HG02571 (cell line): ENCODE data around the gene CDH13.

Experiments
- ATAC-seq: cut with Tn5 transposase; IDR thresholded peaks from one replicate; pipeline ENCODE4 v1.9.1; 2021; ENCODE audit warnings: mild to moderate bottlenecking, moderate library complexity; ENCODE audit not compliant: unreplicated experiment

CDH13 gene

GRCh38 chr16:82980810-82981209 is 354.0 kb downstream of the CDH13 start:
- ATAC-seq: no peak

GRCh38 chr16:82987767-82988166 is 361.0 kb downstream of the CDH13 start:
- no peak for ATAC-seq

- ATAC-seq: no peak
Observed at GRCh38 chr16:82990155-82990554, 363.4 kb downstream of the CDH13 start.

- ATAC-seq: no peak
Observed at GRCh38 chr16:82991410-82991809, 364.6 kb downstream of the CDH13 start.

- no peak for ATAC-seq
Observed at GRCh38 chr16:82991966-82992675, 365.4 kb downstream of the CDH13 start.

- no peak for ATAC-seq
Observed at GRCh38 chr16:82992786-82993185, 366.0 kb downstream of the CDH13 start.

- no peak for ATAC-seq
Observed at GRCh38 chr16:82993415-82993814, 366.6 kb downstream of the CDH13 start.

GRCh38 chr16:82993926-82994325 is 367.2 kb downstream of the CDH13 start:
- ATAC-seq: no peak

- ATAC-seq: no peak
Observed at GRCh38 chr16:82995286-82995923, 368.6 kb downstream of the CDH13 start.

GRCh38 chr16:82995924-82996441 is 369.2 kb downstream of the CDH13 start:
- no peak for ATAC-seq

GRCh38 chr16:82996814-82997213 is 370.0 kb downstream of the CDH13 start:
- ATAC-seq: no peak

- ATAC-seq: no peak
Observed at GRCh38 chr16:82999711-83000110, 372.9 kb downstream of the CDH13 start.

GRCh38 chr16:83002351-83003334 is 375.9 kb downstream of the CDH13 start:
- ATAC-seq: no peak

- ATAC-seq: no peak
Observed at GRCh38 chr16:83004868-83005652, 378.3 kb downstream of the CDH13 start.

- ATAC-seq: no peak
Observed at GRCh38 chr16:83005653-83006160, 378.9 kb downstream of the CDH13 start.

GRCh38 chr16:83010776-83011720 is 384.3 kb downstream of the CDH13 start:
- ATAC-seq: no peak

- ATAC-seq: no peak
Observed at GRCh38 chr16:83011939-83012338, 385.2 kb downstream of the CDH13 start.

- ATAC-seq: no peak
Observed at GRCh38 chr16:83013071-83013470, 386.3 kb downstream of the CDH13 start.

- no peak for ATAC-seq
Observed at GRCh38 chr16:83019963-83020362, 393.2 kb downstream of the CDH13 start.
